H9 (cell line): ENCODE measurements around the gene GNAO1. TPM values are rescaled to one million over a fixed set of nuclear protein-coding genes. Genes with fewer than 3 reads are reported as not detected.

ENCODE experiments used
- DNase-seq: peaks from one replicate; pipeline ENCODE4 v3.0.0-alpha.2; 2017
- H2AFZ ChIP-seq: one replicate; pipeline ENCODE4 v1.6.1; 2013; ENCODE audit warnings: mild to moderate bottlenecking, low read length, control low read depth, moderate library complexity
- H2AK5ac ChIP-seq: 2 replicates; pipeline ENCODE4 v1.6.1; 2013; ENCODE audit warnings: low read length, control low read depth, mixed read lengths; ENCODE audit not compliant: insufficient read length
- H2BK120ac ChIP-seq: one replicate; pipeline ENCODE4 v1.6.1; 2013; ENCODE audit warnings: low read depth, mild to moderate bottlenecking, low read length, control low read depth, inconsistent platforms; ENCODE audit not compliant: poor library complexity, severe bottlenecking
- H2BK12ac ChIP-seq: 2 replicates; pipeline ENCODE4 v1.6.1; 2013; ENCODE audit warnings: low read length, control low read depth, mixed read lengths, low read depth; ENCODE audit not compliant: insufficient read length
- H2BK15ac ChIP-seq: 2 replicates; pipeline ENCODE4 v1.6.1; 2013; ENCODE audit warnings: low read depth, low read length, control low read depth
- H2BK20ac ChIP-seq: one replicate; pipeline ENCODE4 v1.6.1; 2013; ENCODE audit warnings: low read depth, mild to moderate bottlenecking, low read length, control low read depth, inconsistent platforms; ENCODE audit not compliant: poor library complexity, severe bottlenecking
- H2BK5ac ChIP-seq: 2 replicates; pipeline ENCODE4 v1.6.1; 2013; ENCODE audit warnings: low read length, control low read depth, mixed read lengths; ENCODE audit not compliant: insufficient read length
- H3K14ac ChIP-seq: 2 replicates; pipeline ENCODE4 v1.6.1; 2013; ENCODE audit warnings: low read length, control low read depth; ENCODE audit not compliant: insufficient read depth
- H3K18ac ChIP-seq: 2 replicates; pipeline ENCODE4 v1.6.1; 2013; ENCODE audit warnings: low read depth, mild to moderate bottlenecking, mixed read lengths, low read length, control low read depth; ENCODE audit not compliant: insufficient read length
- H3K23ac ChIP-seq: 2 replicates; pipeline ENCODE4 v1.6.1; 2013; ENCODE audit warnings: low read length, control low read depth, mixed read lengths, low read depth; ENCODE audit not compliant: insufficient read length
- H3K23me2 ChIP-seq: 2 replicates; pipeline ENCODE4 v1.6.1; 2013; ENCODE audit warnings: low read depth, mild to moderate bottlenecking, mixed read lengths, low read length, control low read depth; ENCODE audit not compliant: insufficient read length, poor library complexity, severe bottlenecking
- H3K27ac ChIP-seq: 2 replicates; pipeline ENCODE4 v1.5.1; 2013; ENCODE audit warnings: low read length, control low read depth, mixed read lengths, low read depth; ENCODE audit not compliant: insufficient read length
- H3K27me3 ChIP-seq: 2 replicates; pipeline ENCODE4 v1.6.1; 2013; ENCODE audit warnings: low read length, control low read depth, inconsistent platforms; ENCODE audit not compliant: insufficient read depth
- H3K4ac ChIP-seq: 2 replicates; pipeline ENCODE4 v1.6.1; 2013; ENCODE audit warnings: low read depth, mild to moderate bottlenecking, control low read depth, inconsistent platforms, low read length, moderate library complexity
- H3K4me1 ChIP-seq: 2 replicates; pipeline ENCODE4 v1.6.1; 2013; ENCODE audit warnings: low read length, control low read depth, inconsistent platforms; ENCODE audit not compliant: insufficient read depth
- H3K4me2 ChIP-seq: 2 replicates; pipeline ENCODE4 v1.6.1; 2013; ENCODE audit warnings: low read length, control low read depth, mixed read lengths; ENCODE audit not compliant: insufficient read length, insufficient read depth
- H3K56ac ChIP-seq: 2 replicates; pipeline ENCODE4 v1.6.1; 2013; ENCODE audit warnings: low read depth, mild to moderate bottlenecking, mixed read lengths, low read length, control low read depth; ENCODE audit not compliant: insufficient read length
- H3K79me1 ChIP-seq: 2 replicates; pipeline ENCODE4 v1.6.1; 2013; ENCODE audit warnings: low read depth, mild to moderate bottlenecking, moderate library complexity, low read length, control low read depth, inconsistent platforms; ENCODE audit not compliant: insufficient read depth, poor library complexity, severe bottlenecking
- H3K79me2 ChIP-seq: 2 replicates; pipeline ENCODE4 v1.6.1; 2013; ENCODE audit warnings: low read length, control low read depth, inconsistent platforms; ENCODE audit not compliant: insufficient read depth
- H3K9ac ChIP-seq: 2 replicates; pipeline ENCODE4 v1.6.1; 2013; ENCODE audit warnings: low read length, control low read depth, mixed read lengths; ENCODE audit not compliant: insufficient read length; ENCODE audit errors: extremely low read depth
- H3K9me3 ChIP-seq: one replicate; pipeline ENCODE4 v1.6.1; 2013; ENCODE audit warnings: low read depth, low read length, inconsistent platforms; ENCODE audit not compliant: control insufficient read depth
- H3T11ph ChIP-seq: one replicate; pipeline ENCODE4 v1.6.1; 2013; ENCODE audit warnings: mild to moderate bottlenecking, low read length, control low read depth, inconsistent platforms
- H4K20me1 ChIP-seq: one replicate; pipeline ENCODE4 v1.6.1; 2013; ENCODE audit not compliant: control insufficient read depth, insufficient read length, insufficient read depth
- H4K5ac ChIP-seq: 2 replicates; pipeline ENCODE4 v1.6.1; 2013; ENCODE audit warnings: low read depth, mild to moderate bottlenecking, mixed read lengths, low read length, control low read depth; ENCODE audit not compliant: insufficient read length
- H4K8ac ChIP-seq: replicated peaks from 2 replicates; pipeline ENCODE4 v1.6.1; 2013; ENCODE audit warnings: low read length, control low read depth, mixed read lengths, low read depth; ENCODE audit not compliant: insufficient read length
- H4K91ac ChIP-seq: 2 replicates; pipeline ENCODE4 v1.6.1; 2013; ENCODE audit warnings: low read depth, mild to moderate bottlenecking, moderate library complexity, mixed read lengths, low read length, control low read depth; ENCODE audit not compliant: insufficient read length
- H3K27ac Mint-ChIP-seq, 3 experiments: 2 replicates in 2 of 3; 3 replicates in 1 of 3; pipeline ENCODE4 v1.8.0; 2020 to 2021; ENCODE audit warnings: mixed read lengths in 3 of 3, mild to moderate bottlenecking in 1 of 3, moderate library complexity in 1 of 3
- H3K27me3 Mint-ChIP-seq: 2 replicates; pipeline ENCODE4 v1.8.0; 2021; ENCODE audit warnings: low read depth, mild to moderate bottlenecking, moderate library complexity, mixed read lengths
- H3K36me3 Mint-ChIP-seq, 3 experiments: 2 replicates in 2 of 3; 3 replicates in 1 of 3; pipeline ENCODE4 v1.8.0; 2020 to 2021; ENCODE audit warnings: low read depth in 3 of 3, mixed read lengths in 3 of 3; ENCODE audit not compliant: insufficient read depth in 1 of 3
- H3K4me1 Mint-ChIP-seq, 2 experiments: 2 replicates each; pipeline ENCODE4 v1.8.0; 2020; ENCODE audit warnings: mixed read lengths in 2 of 2
- H3K4me3 Mint-ChIP-seq, 2 experiments: 2 replicates in 1 of 2; 3 replicates in 1 of 2; pipeline ENCODE4 v1.8.0; 2020 to 2021; ENCODE audit warnings: mild to moderate bottlenecking in 2 of 2, mixed read lengths in 2 of 2, moderate library complexity in 1 of 2
- H3K9me3 Mint-ChIP-seq, 2 experiments: 2 replicates in 1 of 2; 3 replicates in 1 of 2; pipeline ENCODE4 v1.8.0; 2020; ENCODE audit warnings: mild to moderate bottlenecking in 2 of 2, mixed read lengths in 2 of 2, moderate library complexity in 1 of 2
- WGBS: extraction: QIAGEN DNeasy Blood & Tissue Kit; methylation state at CpG from one replicate; pipeline ENCODE4 v1.1.7; 2013; ENCODE audit warnings: missing lambda C conversion rate, low lambda C conversion rate, mixed read lengths; ENCODE audit not compliant: insufficient read length; ENCODE audit errors: extremely low coverage; 5-methylcytosine and 5-hydroxymethylcytosine counted together
- total RNA-seq: library from RNA; stranded (reverse); gene quantifications from 2 replicates; pipeline ENCODE4 v1.2.1, GENCODE V29; 2021
- TF ChIP-seq, protein P1 (sequence below): fragments of 200-600 bp; sonication (generic); conservative IDR thresholded peaks from 3 replicates; pipeline ENCODE4 v1.8.0; 2021; ENCODE audit warnings: antibody characterized with exemption, mild to moderate bottlenecking

GNAO1 gene
- total RNA-seq, 1 experiment from 2014 or later: 16.9 TPM

DNA sequence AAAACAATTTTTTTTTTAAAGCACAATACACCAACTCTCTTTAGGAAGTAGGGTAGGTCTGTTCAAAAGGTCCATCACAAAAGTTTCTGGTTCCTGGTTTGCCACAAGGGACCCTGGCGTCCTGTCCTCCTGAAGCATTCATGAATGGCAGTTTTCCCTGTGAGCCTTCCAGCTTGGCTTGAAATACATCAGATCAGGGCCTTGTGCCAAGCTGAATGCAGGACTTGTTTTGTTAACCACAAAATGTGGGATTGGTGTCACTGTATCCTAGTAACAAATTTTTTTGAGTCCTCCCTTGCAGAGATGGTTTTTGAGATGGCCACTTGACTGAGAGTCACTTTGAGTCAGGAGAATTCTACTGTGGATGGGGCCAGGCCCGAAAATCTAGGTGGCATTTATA is 3.9 kb downstream of the GNAO1 start:
- Histone ChIP-seq H3K18ac (no peak overlapping the region), H3K23ac (no peak overlapping the region), H3T11ph (no peak overlapping the region), H3K79me2 (no peaks in the 10 kb centered on the region), H4K5ac (no peak overlapping the region), H3K4me1 (peaks cover 23% of the 10 kb centered on the region; the same call in 1 of the 2 replicates), H3K79me1 (peaks cover 2% of the 10 kb centered on the region), H4K8ac (no peak overlapping the region), H3K14ac (no peak overlapping the region), H3K56ac (no peak overlapping the region), H4K20me1 (no peaks in the 10 kb centered on the region), H2BK15ac (no peak overlapping the region), H2BK20ac (no peak overlapping the region), H2AK5ac (no peak overlapping the region), H3K27me3 (no peaks in the 10 kb centered on the region; the same call in 1 of the 2 replicates), H2BK12ac (no peak overlapping the region), H3K23me2 (peaks cover 28% of the 10 kb centered on the region), H2AFZ (no peak overlapping the region), H3K4me2 (no peak overlapping the region), H3K9ac (no peak overlapping the region), H2BK5ac (no peak overlapping the region), H2BK120ac (no peak overlapping the region), H3K4ac (no peak overlapping the region), H3K27ac (no peak overlapping the region), H4K91ac (no peak overlapping the region), H3K9me3 (no peaks in the 10 kb centered on the region)
- no peak overlapping the region for H3K27ac Mint-ChIP-seq
- no peaks in the 10 kb centered on the region; a peak in 1 of 5 replicates for H3K9me3 Mint-ChIP-seq
- H3K27me3 Mint-ChIP-seq: peaks cover 32% of the 10 kb centered on the region
- peaks cover 48 to 57% of the 10 kb centered on the region in 2 experiments for H3K4me1 Mint-ChIP-seq
- no CpG with 5 or more reads among the region's 2 CpGs for WGBS
- H3K4me3 Mint-ChIP-seq: no peak overlapping the region
- TF ChIP-seq, protein P1, sequence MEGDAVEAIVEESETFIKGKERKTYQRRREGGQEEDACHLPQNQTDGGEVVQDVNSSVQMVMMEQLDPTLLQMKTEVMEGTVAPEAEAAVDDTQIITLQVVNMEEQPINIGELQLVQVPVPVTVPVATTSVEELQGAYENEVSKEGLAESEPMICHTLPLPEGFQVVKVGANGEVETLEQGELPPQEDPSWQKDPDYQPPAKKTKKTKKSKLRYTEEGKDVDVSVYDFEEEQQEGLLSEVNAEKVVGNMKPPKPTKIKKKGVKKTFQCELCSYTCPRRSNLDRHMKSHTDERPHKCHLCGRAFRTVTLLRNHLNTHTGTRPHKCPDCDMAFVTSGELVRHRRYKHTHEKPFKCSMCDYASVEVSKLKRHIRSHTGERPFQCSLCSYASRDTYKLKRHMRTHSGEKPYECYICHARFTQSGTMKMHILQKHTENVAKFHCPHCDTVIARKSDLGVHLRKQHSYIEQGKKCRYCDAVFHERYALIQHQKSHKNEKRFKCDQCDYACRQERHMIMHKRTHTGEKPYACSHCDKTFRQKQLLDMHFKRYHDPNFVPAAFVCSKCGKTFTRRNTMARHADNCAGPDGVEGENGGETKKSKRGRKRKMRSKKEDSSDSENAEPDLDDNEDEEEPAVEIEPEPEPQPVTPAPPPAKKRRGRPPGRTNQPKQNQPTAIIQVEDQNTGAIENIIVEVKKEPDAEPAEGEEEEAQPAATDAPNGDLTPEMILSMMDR: no peak
- no peak for DNase-seq
- H3K36me3 Mint-ChIP-seq: no peaks in the 10 kb centered on the region; a peak in 1 of 7 replicates
